ENCODE measurements around the gene CRLF2.

GRCh38 chrX:1182211-1182610 is 30.2 kb downstream of the CRLF2 start:
- TF ChIP-seq POLR2A (IDR thresholded peaks at IDR 0.05; ENCODE audit: low read length) = no peak
- no peak for TF ChIP-seq RAD21 (conservative IDR thresholded peaks at IDR 0.05 in 1 of 2, IDR thresholded peaks at IDR 0.05 in 1 of 2)
- TF ChIP-seq CTCF (IDR thresholded peaks at IDR 0.05) = no peak
- no peak for TF ChIP-seq E2F6 (IDR thresholded peaks at IDR 0.05; ENCODE audit: borderline replicate concordance, low read depth)
